ENCODE measurements around the gene MXD3.
"Not testable (repeated sequence)": the region's sequence is repeated elsewhere in the genome, so short reads cannot be mapped to it uniquely, and the experiment has no call there.

Gene MXD3

GRCh38 chr5:177319913-177320588, 8.4 kb upstream of the MXD3 start:
- DNase-seq (ENCODE audit: low spot score), result no peak

DNA sequence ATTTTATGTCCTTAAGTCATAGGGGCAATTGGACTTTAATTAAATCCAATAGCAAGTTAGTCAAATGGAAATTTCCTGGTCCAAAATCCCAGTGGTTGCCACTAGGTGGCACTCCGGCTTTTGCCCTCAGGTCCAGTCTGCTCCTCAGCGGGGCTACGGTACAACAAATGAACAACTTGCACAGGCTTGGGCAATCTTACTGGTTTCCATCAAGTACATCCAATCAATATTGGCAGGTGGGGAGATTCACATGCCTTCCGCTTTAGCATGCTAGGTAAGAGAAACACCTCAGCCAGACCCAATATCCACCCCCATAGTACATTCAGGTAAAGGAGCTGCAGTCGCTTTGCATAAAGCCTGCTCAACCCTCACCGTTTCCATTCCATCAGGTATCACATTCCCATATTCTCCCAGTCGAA, 6.3 kb upstream of the MXD3 start:
- DNase-seq (ENCODE audit: low spot score), result peak; percentile 76

- no peak for DNase-seq (ENCODE audit: low spot score)
Observed at GRCh38 chr5:177316005-177316404, 4.3 kb upstream of the MXD3 start.

- DNase-seq (ENCODE audit: low spot score), result no peak
Observed at GRCh38 chr5:177315411-177315810, 3.7 kb upstream of the MXD3 start.

- no peak for DNase-seq (ENCODE audit: low spot score)
Observed at GRCh38 chr5:177314376-177315342, 3.0 kb upstream of the MXD3 start.

DNA sequence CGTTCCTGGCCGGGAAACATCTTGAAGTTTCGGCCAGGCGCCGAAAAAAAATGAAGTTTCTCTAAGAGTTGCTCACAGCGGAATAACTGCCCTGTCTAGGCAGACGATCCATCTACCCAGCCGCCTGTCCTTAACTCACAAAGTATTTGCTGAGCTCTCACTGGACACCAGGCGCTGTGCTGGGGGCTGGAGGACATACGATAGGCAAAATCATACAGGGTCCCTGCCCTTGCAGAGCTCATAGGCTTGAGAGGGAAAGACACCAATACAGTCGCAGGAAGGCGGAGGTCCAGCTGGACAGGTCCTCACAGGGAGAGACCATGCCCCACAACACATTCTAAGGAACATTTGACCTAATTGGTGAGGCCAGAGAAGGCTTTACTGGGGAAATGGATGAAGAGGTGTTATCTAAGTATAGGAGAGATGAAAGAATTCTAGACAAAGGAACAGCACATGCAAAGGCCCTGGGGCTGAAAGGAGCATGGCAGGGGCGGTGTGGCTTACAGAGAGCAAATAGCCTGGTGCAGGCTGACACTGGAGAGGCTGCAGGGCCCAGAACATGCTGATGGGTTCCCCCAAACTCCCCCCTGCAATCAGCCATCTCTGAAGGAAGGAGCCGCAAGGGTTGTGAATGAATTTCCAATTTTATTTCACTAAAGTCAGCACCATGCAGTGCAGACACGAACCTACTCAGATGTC, 2.0 kb upstream of the MXD3 start:
- no peak for DNase-seq (ENCODE audit: low spot score)

DNA sequence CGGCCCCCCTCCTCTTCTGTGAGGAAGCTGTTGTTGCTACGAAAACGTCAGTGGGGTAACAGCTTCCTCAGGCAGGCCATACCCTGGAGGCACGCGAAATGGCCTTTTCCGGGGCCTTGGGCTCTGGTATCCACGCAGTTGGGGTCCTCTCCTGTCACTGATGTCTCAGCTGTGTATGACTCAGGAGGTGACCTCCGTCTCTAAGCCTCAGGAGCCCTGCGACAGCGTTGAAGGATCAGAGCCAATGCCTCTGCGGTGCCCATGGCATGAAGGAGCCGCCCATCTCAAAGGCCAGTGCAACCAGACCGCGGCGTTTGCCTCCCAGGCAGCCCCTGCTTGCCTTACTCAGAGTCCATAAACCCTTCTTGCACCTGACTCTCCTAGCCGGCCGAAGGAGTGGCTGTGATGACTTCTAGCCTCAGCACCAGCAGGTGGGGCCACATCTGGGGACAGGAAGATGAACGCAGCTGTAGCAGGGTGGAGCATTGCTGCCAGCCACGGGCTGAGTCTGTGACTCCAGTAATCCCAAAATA, 1.0 kb upstream of the MXD3 start:
- DNase-seq (ENCODE audit: low spot score), result no peak

DNA sequence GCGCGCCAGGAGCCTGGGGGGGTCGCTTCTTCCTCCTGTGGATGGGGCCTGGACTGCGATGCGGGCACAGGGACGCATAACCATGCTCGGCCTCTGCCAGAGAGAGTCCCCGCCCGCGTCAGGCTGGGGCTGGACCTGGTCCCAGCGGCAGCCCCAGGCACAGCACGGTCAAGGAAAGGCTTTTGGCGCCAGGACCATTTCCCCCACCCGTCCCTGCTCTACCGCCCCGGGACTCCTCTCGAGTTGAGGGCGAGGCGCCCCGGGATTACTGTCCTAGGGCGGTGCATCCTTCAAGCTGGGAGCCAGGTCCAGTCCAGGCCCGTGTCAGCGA, 341 bp downstream of the MXD3 start:
- no peak for DNase-seq (ENCODE audit: low spot score)

DNA sequence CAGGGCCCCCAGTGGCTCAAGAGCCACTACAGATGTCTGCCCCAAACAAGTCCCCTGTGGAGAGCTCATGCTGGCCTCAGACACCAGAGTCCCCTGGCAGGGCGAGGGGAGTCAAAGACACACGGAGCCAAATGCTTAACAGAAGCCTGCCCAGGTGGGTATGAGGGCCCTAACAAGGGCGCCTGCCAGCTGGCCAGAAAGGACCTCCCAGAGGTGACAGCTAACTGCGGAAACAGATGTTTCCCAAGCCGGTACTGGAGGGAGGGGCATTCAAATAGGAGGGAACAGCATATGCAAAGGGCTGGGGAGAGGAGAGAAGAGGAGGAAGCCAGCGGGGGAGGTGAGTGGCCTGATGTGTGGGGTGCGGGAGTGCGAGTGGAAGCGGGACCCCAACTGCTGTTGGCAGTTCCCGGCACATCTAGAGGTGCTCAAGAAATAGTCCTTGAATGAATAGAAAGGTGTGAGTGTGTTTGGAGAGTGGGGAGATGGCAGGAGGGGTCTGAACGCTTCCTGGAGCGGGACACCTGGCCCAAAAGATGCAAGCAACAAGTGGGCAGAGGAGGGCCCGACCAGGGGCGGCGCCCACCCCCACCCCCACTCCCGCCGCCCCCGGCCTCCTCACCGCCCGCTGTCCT, 824 bp downstream of the MXD3 start:
- DNase-seq (ENCODE audit: low spot score), result no peak

DNA sequence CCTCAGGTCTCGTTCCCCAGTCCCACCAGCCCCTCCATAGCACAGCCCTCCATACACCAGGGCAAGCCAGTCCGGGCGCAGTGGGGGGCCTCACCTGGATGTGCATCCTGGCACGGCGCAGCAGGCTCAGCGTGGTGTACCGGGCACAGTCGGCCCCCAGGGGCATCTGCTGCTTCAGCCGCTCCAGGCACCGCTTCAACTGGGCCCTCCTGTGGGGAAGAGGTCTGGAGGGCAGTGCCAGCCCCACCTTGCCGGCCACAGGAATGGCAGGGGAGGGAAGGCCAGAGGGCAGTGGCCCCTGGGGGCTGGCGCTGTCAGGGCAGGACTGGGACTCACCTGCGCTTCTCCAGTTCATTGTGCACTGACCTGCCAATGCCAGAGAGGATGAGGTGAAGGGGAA, 1.4 kb downstream of the MXD3 start:
- no peak for DNase-seq (ENCODE audit: low spot score)

DNA sequence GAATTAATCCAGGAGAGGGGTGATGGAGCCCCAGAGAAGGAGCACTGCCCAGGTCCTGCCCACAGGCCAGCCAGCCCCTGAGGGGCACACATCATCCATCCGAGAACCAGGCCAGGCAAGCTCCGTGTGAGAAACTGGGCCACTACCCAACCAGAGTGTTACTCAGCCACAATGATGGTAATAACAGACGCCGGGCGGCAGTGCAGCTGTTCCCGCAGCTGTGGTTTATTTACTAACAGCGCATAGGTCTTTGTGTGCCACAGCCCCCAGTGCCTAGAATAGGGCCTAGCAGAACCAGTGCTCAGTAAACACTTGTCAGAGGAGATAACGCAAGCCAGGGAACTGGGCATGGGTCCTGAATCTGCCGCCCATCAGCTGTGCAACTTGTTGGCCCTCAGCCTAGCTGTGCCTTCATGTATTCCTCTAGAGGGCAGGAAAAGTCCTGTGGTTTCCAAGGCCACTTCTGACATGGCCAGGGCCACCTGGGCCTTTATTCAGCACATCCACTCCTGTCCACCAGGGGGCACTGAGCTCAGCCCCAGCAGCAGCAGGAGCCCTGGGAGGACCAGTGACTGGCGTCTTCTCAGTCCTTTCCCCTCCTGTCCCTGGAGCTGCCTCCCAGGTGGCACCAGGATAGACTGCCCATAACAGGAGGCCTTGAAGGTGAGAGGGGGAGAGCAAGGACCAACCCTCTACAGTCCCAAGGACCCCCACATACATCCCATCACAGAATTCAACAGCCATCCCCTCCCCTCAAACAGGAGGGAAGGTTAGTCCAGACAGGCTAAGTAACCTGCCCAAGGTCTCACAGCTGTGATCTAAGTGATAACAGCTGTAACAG, 2.1 kb downstream of the MXD3 start:
- no peak for DNase-seq (ENCODE audit: low spot score)

GRCh38 chr5:177308740-177309139, 3.0 kb downstream of the MXD3 start:
- no peak for DNase-seq (ENCODE audit: low spot score)

- DNase-seq (ENCODE audit: low spot score), result no peak
Observed at GRCh38 chr5:177307544-177308363, 3.9 kb downstream of the MXD3 start.

GRCh38 chr5:177306674-177307543, 4.8 kb downstream of the MXD3 start:
- peak; percentile 63 for DNase-seq (ENCODE audit: low spot score)

GRCh38 chr5:177306103-177306640, 5.5 kb downstream of the MXD3 start:
- DNase-seq (ENCODE audit: low spot score), result not testable (repeated sequence)

DNA sequence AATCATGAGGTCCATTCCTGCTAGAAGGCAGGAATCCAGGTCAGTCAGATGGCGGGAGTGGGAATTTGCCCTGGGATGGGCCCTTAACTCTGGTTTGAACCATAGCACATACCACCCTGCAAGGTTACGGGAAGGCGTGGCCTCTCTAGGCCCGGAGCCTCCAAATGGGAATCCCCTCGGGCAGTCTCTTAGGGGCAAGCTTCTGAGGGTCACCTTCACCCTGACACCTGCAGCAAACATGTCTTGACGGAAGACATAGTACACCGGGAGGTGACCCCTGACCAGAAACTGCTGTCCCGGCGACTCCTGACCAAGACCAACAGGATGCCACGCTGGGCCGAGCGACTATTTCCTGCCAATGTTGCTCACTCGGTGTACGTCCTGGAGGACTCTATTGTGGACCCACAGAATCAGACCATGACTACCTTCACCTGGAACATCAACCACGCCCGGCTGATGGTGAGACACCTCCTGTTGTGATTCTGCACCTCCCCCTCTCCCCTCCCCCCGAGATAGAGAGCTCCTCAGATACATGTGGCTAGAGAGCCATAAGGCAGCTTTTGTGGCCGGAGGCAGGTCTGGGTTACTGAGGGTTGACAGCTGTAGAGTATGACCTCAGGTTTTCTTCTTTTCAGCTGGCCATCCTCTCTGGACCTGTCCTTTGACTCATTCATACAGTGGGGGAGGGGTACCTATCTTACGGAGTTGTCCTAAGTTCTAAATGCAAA, 7.1 kb downstream of the MXD3 start:
- DNase-seq (ENCODE audit: low spot score), result no peak

DNA sequence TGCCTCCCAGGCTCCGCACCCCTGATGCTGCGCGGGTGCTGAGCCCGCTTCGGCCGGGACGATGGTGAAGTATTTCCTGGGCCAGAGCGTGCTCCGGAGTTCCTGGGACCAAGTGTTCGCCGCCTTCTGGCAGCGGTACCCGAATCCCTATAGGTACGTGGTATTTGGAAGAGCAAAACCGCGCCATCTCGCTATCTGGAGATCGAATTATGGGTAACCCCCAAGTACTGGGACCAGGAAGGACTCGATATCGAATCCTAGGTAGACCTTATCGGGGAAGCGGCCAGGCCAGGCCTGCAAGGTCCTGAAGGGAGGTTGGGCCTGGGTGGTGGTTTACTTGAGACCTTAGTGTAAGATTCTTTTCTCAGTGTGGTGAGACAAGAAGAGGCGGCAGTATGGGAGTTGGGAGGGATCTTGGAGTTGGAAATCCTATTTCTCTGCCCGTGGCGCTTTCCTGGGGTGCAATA, 7.7 kb downstream of the MXD3 start:
- no peak for DNase-seq (ENCODE audit: low spot score)

Data from pons (tissue), 1 donor.